Stimulated activated CD4-positive, alpha-beta T cell treated with anti-CD3 and anti-CD28 coated beads, Interleukin-15, amount 100 ng/mL, for 1 hour (primary cell): ENCODE measurements around the gene ATP1A2.

Experiments used
- DNase-seq, 2 donors: peaks; one replicate each; pipeline ENCODE4 v3.0.0-alpha.2; 2020; ENCODE audit warnings: low read depth in 1 of 2, low spot score in 1 of 2

The ATP1A2 gene

DNA sequence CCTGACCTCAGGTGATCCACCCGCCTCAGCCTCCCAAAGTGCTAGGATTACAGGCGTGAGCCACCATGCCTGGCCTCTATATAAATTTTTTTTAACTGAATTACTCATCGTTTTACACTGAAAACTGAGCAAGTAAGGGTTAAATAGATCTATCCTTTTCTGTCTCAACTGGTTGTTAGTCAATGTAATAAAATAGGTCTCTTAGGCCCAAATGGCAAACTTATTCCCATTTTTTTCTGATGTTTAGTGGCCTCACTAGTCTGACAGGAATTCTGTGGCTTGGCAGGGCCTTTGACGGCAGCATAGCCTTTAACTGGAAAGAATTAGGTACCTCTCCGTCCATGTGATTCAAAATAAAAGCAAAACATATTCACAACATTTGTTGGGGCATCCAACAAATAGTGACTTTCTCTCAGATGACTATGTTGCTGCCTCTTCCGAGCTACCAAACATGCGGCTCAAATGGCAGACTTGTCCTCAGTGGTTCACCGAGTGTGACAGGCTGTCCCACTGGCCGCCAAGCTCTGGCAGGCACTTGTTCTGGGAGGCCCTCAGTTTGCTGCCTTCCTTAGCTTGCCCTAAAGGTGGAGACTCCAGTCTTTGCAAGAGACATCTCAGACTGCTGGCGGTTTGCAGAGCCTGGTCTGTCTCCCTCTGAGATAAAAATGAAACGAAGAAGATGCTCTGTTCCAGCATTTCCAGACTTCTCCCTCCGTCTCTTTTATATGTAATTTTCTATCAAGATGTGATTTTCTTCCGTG is 53.2 kb downstream of the ATP1A2 start:
- no peak for DNase-seq

GRCh38 chr1:160169553-160170399 is 54.2 kb downstream of the ATP1A2 start:
- DNase-seq: no peak

GRCh38 chr1:160171354-160171753 is 55.8 kb downstream of the ATP1A2 start:
- no peak for DNase-seq

- no peak for DNase-seq
These were observed 56.4 kb downstream of the ATP1A2 start for GRCh38 chr1:160171980-160172379.

DNA sequence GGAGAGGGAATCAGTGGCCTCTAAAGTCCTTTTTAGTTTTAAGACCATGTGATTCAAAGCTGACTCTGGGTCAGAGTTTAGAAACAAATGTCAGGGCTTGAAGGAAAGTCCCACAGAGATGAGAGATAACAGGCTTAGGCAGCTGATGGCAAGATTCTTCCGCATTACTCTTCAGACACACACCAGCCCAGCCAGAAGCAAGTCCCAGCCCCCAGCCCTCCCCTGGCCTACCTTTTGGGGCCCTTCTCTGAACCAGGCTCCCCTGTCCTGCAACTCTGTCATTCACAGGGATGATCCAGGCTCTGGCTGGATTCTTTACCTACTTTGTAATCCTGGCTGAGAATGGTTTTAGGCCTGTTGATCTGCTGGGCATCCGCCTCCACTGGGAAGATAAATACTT is 61.7 kb downstream of the ATP1A2 start:
- DNase-seq: no peak

GRCh38 chr1:160177667-160178066 is 62.1 kb downstream of the ATP1A2 start:
- DNase-seq: no peak

GRCh38 chr1:160178731-160179130 is 63.2 kb downstream of the ATP1A2 start:
- DNase-seq: no peak

- DNase-seq: no peak
These were observed 63.8 kb downstream of the ATP1A2 start for GRCh38 chr1:160179336-160179735.

- DNase-seq: no peak
These were observed 70.7 kb downstream of the ATP1A2 start for GRCh38 chr1:160186246-160186645.

- DNase-seq: no peak
These were observed 71.2 kb downstream of the ATP1A2 start for GRCh38 chr1:160186729-160187128.

- DNase-seq: no peak
These were observed 71.8 kb downstream of the ATP1A2 start for GRCh38 chr1:160187407-160187806.

GRCh38 chr1:160188341-160188740 is 72.8 kb downstream of the ATP1A2 start:
- no peak for DNase-seq

GRCh38 chr1:160189649-160190625 is 74.4 kb downstream of the ATP1A2 start, which contains the start of gene CASQ1:
TSS of gene CASQ1 (plus strand) at chr1:160190575. CDS start at chr1:160190752, 177 bp downstream.
- no peak for DNase-seq

- DNase-seq: no peak
These were observed 76.2 kb downstream of the ATP1A2 start for GRCh38 chr1:160191756-160192155.

GRCh38 chr1:160192234-160192633 is 76.7 kb downstream of the ATP1A2 start:
- DNase-seq: no peak
